HL-60 (cell line): ENCODE data around the gene VPS13D.

Experiments
- DNase-seq, 2 experiments: peaks; one replicate each; pipeline ENCODE4 v3.0.0-alpha.2; 2010 to 2020; ENCODE audit warnings: low read depth in 1 of 2, low spot score in 1 of 2
- H3K27ac ChIP-seq: fragments of 250-450 bp; sonication (Bioruptor Pico); replicated peaks from 2 replicates; pipeline ENCODE4 v1.5.1; 2020; ENCODE audit warnings: mild to moderate bottlenecking, moderate library complexity
- H3K27me3 ChIP-seq: fragments of 250-450 bp; sonication (Bioruptor Pico); 2 replicates; pipeline ENCODE4 v1.5.1; 2021; ENCODE audit warnings: mild to moderate bottlenecking, moderate library complexity; ENCODE audit not compliant: insufficient read depth, poor library complexity, severe bottlenecking
- H3K4me3 ChIP-seq: replicated peaks from 2 replicates; pipeline ENCODE4 v1.5.1; 2011; ENCODE audit warnings: mild to moderate bottlenecking, control low read depth, low read length; ENCODE audit not compliant: insufficient read depth
- GABPA ChIP-seq: IDR thresholded peaks from 2 replicates; pipeline ENCODE4 v1.6.1; 2012; ENCODE audit warnings: low read depth
- POLR2AphosphoS5 ChIP-seq: IDR thresholded peaks from 2 replicates; pipeline ENCODE4 v1.6.1; 2012; ENCODE audit warnings: low read depth
- SPI1 ChIP-seq: IDR thresholded peaks from 2 replicates; pipeline ENCODE4 v1.6.1; 2012; ENCODE audit warnings: low read depth, mild to moderate bottlenecking, borderline replicate concordance
- TF ChIP-seq, protein P1 (sequence below): IDR thresholded peaks from 2 replicates; pipeline ENCODE4 v1.6.1; 2012; ENCODE audit warnings: low read depth; ENCODE audit not compliant: insufficient replicate concordance
- TF ChIP-seq, protein P2 (sequence below): IDR thresholded peaks from one replicate; pipeline ENCODE4 v1.5.1; 2011; ENCODE audit warnings: low read length, control low read depth, inconsistent platforms; ENCODE audit not compliant: insufficient read depth

The VPS13D gene

DNA sequence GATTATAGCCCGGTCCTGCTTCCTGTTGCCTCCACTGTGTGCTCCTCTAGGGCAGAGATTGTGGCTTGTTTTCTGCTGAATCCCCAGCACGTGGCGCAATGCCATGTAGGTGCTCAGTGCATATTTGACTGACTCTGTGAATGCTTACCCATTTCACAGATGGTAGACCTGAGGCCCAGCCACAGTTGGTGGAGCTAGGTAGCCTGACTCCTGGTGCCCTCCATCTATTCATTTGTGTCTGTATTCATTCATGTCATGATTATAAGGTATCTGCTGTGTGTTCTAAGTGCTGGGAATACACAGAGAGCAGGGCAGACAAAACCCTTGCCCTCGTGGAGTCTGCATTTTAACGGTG lies 40.5 kb upstream of the VPS13D start:
- Histone ChIP-seq H3K27me3 (no peaks in the 10 kb centered on the region), H3K27ac (no peak overlapping the region), H3K4me3 (no peak overlapping the region)
- TF ChIP-seq, protein P1, sequence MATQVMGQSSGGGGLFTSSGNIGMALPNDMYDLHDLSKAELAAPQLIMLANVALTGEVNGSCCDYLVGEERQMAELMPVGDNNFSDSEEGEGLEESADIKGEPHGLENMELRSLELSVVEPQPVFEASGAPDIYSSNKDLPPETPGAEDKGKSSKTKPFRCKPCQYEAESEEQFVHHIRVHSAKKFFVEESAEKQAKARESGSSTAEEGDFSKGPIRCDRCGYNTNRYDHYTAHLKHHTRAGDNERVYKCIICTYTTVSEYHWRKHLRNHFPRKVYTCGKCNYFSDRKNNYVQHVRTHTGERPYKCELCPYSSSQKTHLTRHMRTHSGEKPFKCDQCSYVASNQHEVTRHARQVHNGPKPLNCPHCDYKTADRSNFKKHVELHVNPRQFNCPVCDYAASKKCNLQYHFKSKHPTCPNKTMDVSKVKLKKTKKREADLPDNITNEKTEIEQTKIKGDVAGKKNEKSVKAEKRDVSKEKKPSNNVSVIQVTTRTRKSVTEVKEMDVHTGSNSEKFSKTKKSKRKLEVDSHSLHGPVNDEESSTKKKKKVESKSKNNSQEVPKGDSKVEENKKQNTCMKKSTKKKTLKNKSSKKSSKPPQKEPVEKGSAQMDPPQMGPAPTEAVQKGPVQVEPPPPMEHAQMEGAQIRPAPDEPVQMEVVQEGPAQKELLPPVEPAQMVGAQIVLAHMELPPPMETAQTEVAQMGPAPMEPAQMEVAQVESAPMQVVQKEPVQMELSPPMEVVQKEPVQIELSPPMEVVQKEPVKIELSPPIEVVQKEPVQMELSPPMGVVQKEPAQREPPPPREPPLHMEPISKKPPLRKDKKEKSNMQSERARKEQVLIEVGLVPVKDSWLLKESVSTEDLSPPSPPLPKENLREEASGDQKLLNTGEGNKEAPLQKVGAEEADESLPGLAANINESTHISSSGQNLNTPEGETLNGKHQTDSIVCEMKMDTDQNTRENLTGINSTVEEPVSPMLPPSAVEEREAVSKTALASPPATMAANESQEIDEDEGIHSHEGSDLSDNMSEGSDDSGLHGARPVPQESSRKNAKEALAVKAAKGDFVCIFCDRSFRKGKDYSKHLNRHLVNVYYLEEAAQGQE: no peak
- TF ChIP-seq, protein P2, sequence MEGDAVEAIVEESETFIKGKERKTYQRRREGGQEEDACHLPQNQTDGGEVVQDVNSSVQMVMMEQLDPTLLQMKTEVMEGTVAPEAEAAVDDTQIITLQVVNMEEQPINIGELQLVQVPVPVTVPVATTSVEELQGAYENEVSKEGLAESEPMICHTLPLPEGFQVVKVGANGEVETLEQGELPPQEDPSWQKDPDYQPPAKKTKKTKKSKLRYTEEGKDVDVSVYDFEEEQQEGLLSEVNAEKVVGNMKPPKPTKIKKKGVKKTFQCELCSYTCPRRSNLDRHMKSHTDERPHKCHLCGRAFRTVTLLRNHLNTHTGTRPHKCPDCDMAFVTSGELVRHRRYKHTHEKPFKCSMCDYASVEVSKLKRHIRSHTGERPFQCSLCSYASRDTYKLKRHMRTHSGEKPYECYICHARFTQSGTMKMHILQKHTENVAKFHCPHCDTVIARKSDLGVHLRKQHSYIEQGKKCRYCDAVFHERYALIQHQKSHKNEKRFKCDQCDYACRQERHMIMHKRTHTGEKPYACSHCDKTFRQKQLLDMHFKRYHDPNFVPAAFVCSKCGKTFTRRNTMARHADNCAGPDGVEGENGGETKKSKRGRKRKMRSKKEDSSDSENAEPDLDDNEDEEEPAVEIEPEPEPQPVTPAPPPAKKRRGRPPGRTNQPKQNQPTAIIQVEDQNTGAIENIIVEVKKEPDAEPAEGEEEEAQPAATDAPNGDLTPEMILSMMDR: no peak
- TF ChIP-seq GABPA: no peak
- TF ChIP-seq POLR2AphosphoS5: no peak
- no peak for TF ChIP-seq SPI1
- DNase-seq: no peak

DNA sequence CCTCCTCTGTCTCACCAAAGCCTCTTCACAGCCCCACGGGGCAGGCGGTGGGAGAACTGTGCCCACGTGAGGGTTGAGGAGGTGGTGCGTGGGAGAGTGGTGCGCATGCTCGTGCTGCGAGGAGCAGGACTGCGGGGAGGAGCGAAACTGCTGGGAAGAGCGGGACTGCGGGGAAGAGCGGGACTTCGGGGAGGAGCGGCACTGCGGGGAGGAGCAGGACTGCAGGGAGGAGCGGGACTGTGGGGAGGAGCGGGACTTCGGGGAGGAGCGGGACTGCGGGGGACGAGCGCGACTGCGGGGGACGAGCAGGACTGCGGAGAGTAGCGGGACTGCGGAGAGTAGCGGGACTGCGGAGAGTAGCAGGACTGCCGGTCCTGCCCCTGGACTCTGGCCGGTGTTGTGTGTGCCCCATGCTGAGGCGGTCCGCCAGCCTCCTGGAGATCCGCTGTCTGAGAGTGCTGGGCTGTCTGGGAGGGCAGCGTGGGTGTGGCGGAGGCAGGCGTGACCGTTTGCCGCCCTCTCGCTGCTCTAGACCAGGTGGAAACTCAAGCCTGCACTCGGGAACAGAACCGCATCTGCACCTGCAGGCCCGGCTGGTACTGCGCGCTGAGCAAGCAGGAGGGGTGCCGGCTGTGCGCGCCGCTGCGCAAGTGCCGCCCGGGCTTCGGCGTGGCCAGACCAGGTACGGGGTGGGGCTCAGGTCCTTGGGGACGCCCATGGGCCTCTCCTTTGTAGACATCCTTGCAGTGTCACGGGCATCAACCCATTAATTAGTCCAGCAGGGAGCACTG lies 38.4 kb upstream of the VPS13D start:
- Histone ChIP-seq H3K27ac (no peak overlapping the region), H3K4me3 (no peak overlapping the region), H3K27me3 (no peaks in the 10 kb centered on the region)
- TF ChIP-seq, protein P2: no peak
- TF ChIP-seq POLR2AphosphoS5 (no peak), SPI1 (no peak), GABPA (no peak)
- TF ChIP-seq, protein P1: no peak
- no peak for DNase-seq

DNA sequence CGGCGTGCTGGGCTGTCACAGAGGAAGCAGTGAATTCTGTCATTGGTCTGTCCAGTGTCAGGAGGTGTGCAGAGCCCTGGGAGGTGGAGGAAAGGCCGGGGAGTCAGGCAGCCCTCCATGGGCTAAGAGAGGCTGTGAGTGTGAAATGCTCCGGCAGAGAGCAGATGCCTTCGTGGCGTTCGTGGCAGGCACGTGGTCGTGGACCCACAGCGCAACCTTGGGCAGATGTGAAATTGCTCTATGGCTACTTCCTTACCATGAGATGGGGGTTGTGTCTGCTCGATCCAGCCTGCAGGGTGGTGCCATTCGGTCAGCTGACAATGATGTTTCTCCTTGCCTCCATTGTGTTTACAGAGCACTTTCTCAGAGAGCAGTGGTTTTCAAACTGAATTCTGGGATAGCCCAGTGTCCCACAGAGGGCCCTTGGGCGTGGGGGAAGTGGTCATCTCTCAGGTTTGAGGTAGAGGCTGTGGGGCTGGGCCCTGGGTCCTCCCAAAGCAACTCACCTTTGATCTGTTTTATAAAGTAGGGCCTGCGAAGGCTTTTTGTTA lies 35.1 kb upstream of the VPS13D start:
- TF ChIP-seq, protein P1: no peak
- TF ChIP-seq POLR2AphosphoS5 (no peak), SPI1 (no peak), GABPA (no peak)
- TF ChIP-seq, protein P2: no peak
- Histone ChIP-seq H3K27me3 (no peaks in the 10 kb centered on the region), H3K4me3 (no peak overlapping the region), H3K27ac (peak overlapping the region; percentile 57; the same call in 1 of the 2 replicates)
- peak in 1 of 2 experiments; percentile 54 for DNase-seq
